SK-N-SH (cell line): Measurements from ENCODE around the gene LIMS3. TPM values are rescaled to one million over a fixed set of nuclear protein-coding genes. Genes with fewer than 3 reads are reported as not detected.
"Not testable (repeated sequence)": the region's sequence is repeated elsewhere in the genome, so short reads cannot be mapped to it uniquely, and the experiment has no call there.

ENCODE experiments used
- CTCF ChIA-PET: fragments of 300-600, 350-600 bp; formaldehyde crosslinking; extraction: SDS; loops from one replicate; lab custom pipeline; 2021; lab: Yijun Ruan, JAX
- POLR2A ChIA-PET: fragments of 350-600 bp; sonication (Branson Sonifier 250); formaldehyde crosslinking; extraction: SDS; loops from one replicate; lab custom pipeline; 2020; ENCODE audit warnings: antibody characterized with exemption, inconsistent platforms; lab: Yijun Ruan, JAX
- DNase-seq: peaks from one replicate; pipeline ENCODE4 v3.0.0; 2012
- H2AFZ ChIP-seq: fragments of 200-600 bp; sonication (generic); 2 replicates; pipeline ENCODE4 v1.8.1; 2016; ENCODE audit warnings: antibody characterized with exemption, mild to moderate bottlenecking, low read depth
- H3F3A ChIP-seq: fragments of 200-600 bp; sonication (generic); replicated peaks from 2 replicates; pipeline ENCODE3; 2016; ENCODE audit warnings: antibody characterized with exemption, mild to moderate bottlenecking; ENCODE audit not compliant: insufficient read depth
- H3K27ac ChIP-seq, 2 experiments: fragments of 200-500 bp in 1 of 2; fragments of 200-600 bp in 1 of 2; sonication (Bioruptor generic) in 1 of 2; sonication (generic), shearing (Covaris generic) in 1 of 2; 2 replicates each; pipeline versions ENCODE4 v1.5.1 to v1.6.1; 2014 to 2016; ENCODE audit warnings: low read depth in 2 of 2, inconsistent platforms in 1 of 2, low read length in 1 of 2, mild to moderate bottlenecking in 1 of 2, mixed read lengths in 1 of 2
- H3K27me3 ChIP-seq: fragments of 200-600 bp; sonication (generic), shearing (Covaris generic); 2 replicates; pipeline ENCODE4 v1.6.1; 2016; ENCODE audit warnings: mixed run types; ENCODE audit not compliant: insufficient read depth
- H3K36me3 ChIP-seq, 2 experiments: fragments of 200-500 bp in 1 of 2; fragments of 200-600 bp in 1 of 2; sonication (Bioruptor generic) in 1 of 2; sonication (generic) in 1 of 2; replicated peaks in 1 of 2; 2 replicates each; pipeline versions ENCODE3 to v1.5.1; 2014 to 2016; ENCODE audit warnings: low read length in 1 of 2, mild to moderate bottlenecking in 1 of 2; ENCODE audit not compliant: insufficient read depth in 2 of 2, control insufficient read depth in 1 of 2
- H3K4me1 ChIP-seq, 2 experiments: fragments of 200-500 bp in 1 of 2; fragments of 200-600 bp in 1 of 2; sonication (Bioruptor generic) in 1 of 2; sonication (generic), shearing (Covaris generic) in 1 of 2; 2 replicates each; pipeline versions ENCODE4 v1.5.1 to v1.6.1; 2014 to 2016; ENCODE audit warnings: low read depth in 1 of 2, low read length in 1 of 2, mixed run types in 1 of 2; ENCODE audit not compliant: insufficient read depth in 2 of 2, control insufficient read depth in 1 of 2
- H3K4me2 ChIP-seq: fragments of 200-600 bp; sonication (generic), shearing (Covaris generic); 2 replicates; pipeline ENCODE4 v1.6.1; 2017; ENCODE audit warnings: mixed run types
- H3K4me3 ChIP-seq, 2 experiments: fragments of 200-500 bp in 1 of 2; fragments of 200-600 bp in 1 of 2; sonication (Bioruptor generic) in 1 of 2; sonication (generic), shearing (Covaris generic) in 1 of 2; 2 replicates each; pipeline versions ENCODE4 v1.5.1 to v1.8.1; 2014 to 2016; ENCODE audit warnings: low read depth in 2 of 2, inconsistent platforms in 1 of 2, low read length in 1 of 2, mild to moderate bottlenecking in 1 of 2, mixed read lengths in 1 of 2, moderate library complexity in 1 of 2
- H3K79me2 ChIP-seq: fragments of 200-600 bp; sonication (generic); 2 replicates; pipeline ENCODE4 v1.8.1; 2017; ENCODE audit warnings: mild to moderate bottlenecking; ENCODE audit not compliant: insufficient read depth
- H3K9ac ChIP-seq: fragments of 200-600 bp; sonication (generic); 2 replicates; pipeline ENCODE4 v1.6.1; 2017; ENCODE audit warnings: mixed run types
- H3K9me2 ChIP-seq: fragments of 200-600 bp; sonication (generic); 2 replicates; pipeline ENCODE4 v1.6.1; 2017; ENCODE audit warnings: mixed run types
- H3K9me3 ChIP-seq: fragments of 200-600 bp; sonication (generic); 2 replicates; pipeline ENCODE4 v1.6.1; 2017; ENCODE audit warnings: mixed run types, mild to moderate bottlenecking, moderate library complexity
- H4K20me1 ChIP-seq: fragments of 200-600 bp; sonication (generic); 2 replicates; pipeline ENCODE4 v1.6.1; 2017; ENCODE audit warnings: mild to moderate bottlenecking, mixed run types; ENCODE audit not compliant: insufficient read depth
- WGBS: methylation state at CpG from one replicate; pipeline ENCODE4 v1.1.6; 2017; ENCODE audit warnings: low lambda C conversion rate; 5-methylcytosine and 5-hydroxymethylcytosine counted together
- polyA plus RNA-seq, 3 experiments: library from polyadenylated mRNA; depleted of rRNA; stranded (reverse); fragments of >200 nt; gene quantifications; 2 replicates each; pipeline ENCODE4 v1.2.3, GENCODE V29; 2012

LIMS3 gene
- polyA plus RNA-seq (2012; rRNA removed), result 1.4 and 3.6 TPM in 2 replicates
- 1.5 and 3.4 TPM in 2 replicates for polyA plus RNA-seq (2012; cell fraction: cytosol; rRNA removed)
- 14.9 and 15.8 TPM in 2 replicates for polyA plus RNA-seq (2012; cell fraction: nucleus; rRNA removed)

- CTCF ChIA-PET, result not testable (repeated sequence)
- no CpG with 5 or more reads among the region's 28 CpGs for WGBS
Measured at GRCh38 chr2:109898462-109899336, at the start of gene LIMS3. LIMS3 (plus strand) TSS chr2:109898688; CDS start chr2:109898729, 41 bp downstream.

GRCh38 chr2:109871129-109871751, 27.2 kb upstream of the LIMS3 start:
- CTCF ChIA-PET, POLR2A ChIA-PET: not testable (repeated sequence)

More at GRCh38 chr2:109898462-109899336, at the start of gene LIMS3:
- H3K4me2 ChIP-seq, H3K79me2 ChIP-seq, H3K9ac ChIP-seq, H3K36me3 ChIP-seq, H4K20me1 ChIP-seq, H2AFZ ChIP-seq, POLR2A ChIA-PET, H3K4me1 ChIP-seq, H3K27ac ChIP-seq, H3K27me3 ChIP-seq, H3F3A ChIP-seq, DNase-seq, H3K9me2 ChIP-seq, H3K9me3 ChIP-seq, H3K4me3 ChIP-seq: not testable (repeated sequence)

GRCh38 chr2:109876625-109877024, 21.9 kb upstream of the LIMS3 start:
- CTCF ChIA-PET, H3K36me3 ChIP-seq, H3K9me3 ChIP-seq, H3K4me1 ChIP-seq, DNase-seq, H3K4me3 ChIP-seq, H4K20me1 ChIP-seq, H3K9ac ChIP-seq, H3K79me2 ChIP-seq, POLR2A ChIA-PET, H3K27ac ChIP-seq, H2AFZ ChIP-seq, H3K9me2 ChIP-seq, H3K27me3 ChIP-seq, H3F3A ChIP-seq, H3K4me2 ChIP-seq: not testable (repeated sequence)
- no CpG with 5 or more reads among the region's 3 CpGs for WGBS

More at GRCh38 chr2:109871129-109871751, 27.2 kb upstream of the LIMS3 start:
- H3K4me2 ChIP-seq, H3K9ac ChIP-seq, H2AFZ ChIP-seq, DNase-seq, H3K9me3 ChIP-seq, H3K9me2 ChIP-seq, H4K20me1 ChIP-seq, H3K27ac ChIP-seq, H3K27me3 ChIP-seq, H3K79me2 ChIP-seq, H3F3A ChIP-seq, H3K4me3 ChIP-seq, H3K4me1 ChIP-seq, H3K36me3 ChIP-seq: not testable (repeated sequence)
- WGBS, result no CpG with 5 or more reads among the region's 8 CpGs

GRCh38 chr2:109882112-109882511, 16.4 kb upstream of the LIMS3 start:
- no CpG with 5 or more reads among the region's 1 CpG for WGBS
- H3K79me2 ChIP-seq, H3K36me3 ChIP-seq, POLR2A ChIA-PET, CTCF ChIA-PET, H2AFZ ChIP-seq, H3K27me3 ChIP-seq, H3F3A ChIP-seq, H3K4me3 ChIP-seq, H3K4me1 ChIP-seq, H3K9me2 ChIP-seq, DNase-seq, H3K4me2 ChIP-seq, H4K20me1 ChIP-seq, H3K9ac ChIP-seq, H3K9me3 ChIP-seq, H3K27ac ChIP-seq: not testable (repeated sequence)

- DNase-seq, POLR2A ChIA-PET, H3K9ac ChIP-seq, H3K27ac ChIP-seq, CTCF ChIA-PET, H3K27me3 ChIP-seq, H2AFZ ChIP-seq, H4K20me1 ChIP-seq, H3F3A ChIP-seq, H3K36me3 ChIP-seq, H3K9me3 ChIP-seq, H3K4me1 ChIP-seq, H3K9me2 ChIP-seq, H3K4me2 ChIP-seq, H3K4me3 ChIP-seq, H3K79me2 ChIP-seq: not testable (repeated sequence)
- no CpG with 5 or more reads among the region's 4 CpGs for WGBS
Measured at GRCh38 chr2:109888414-109888813, 10.1 kb upstream of the LIMS3 start.

- H3K4me1 ChIP-seq, DNase-seq, H3K4me2 ChIP-seq, H3K4me3 ChIP-seq, POLR2A ChIA-PET, H3K27ac ChIP-seq, H3K9me3 ChIP-seq, H3F3A ChIP-seq, H2AFZ ChIP-seq, H3K9me2 ChIP-seq, H3K27me3 ChIP-seq, H3K79me2 ChIP-seq, H3K36me3 ChIP-seq, CTCF ChIA-PET, H3K9ac ChIP-seq, H4K20me1 ChIP-seq: not testable (repeated sequence)
- no CpG with 5 or more reads among the region's 4 CpGs for WGBS
Measured at GRCh38 chr2:109889909-109890308, 8.6 kb upstream of the LIMS3 start.
